GM19455 (cell line): ENCODE measurements around the gene STPG1.

Experiments used
- ATAC-seq: cut with Tn5 transposase; IDR thresholded peaks from one replicate; pipeline ENCODE4 v1.9.1; 2021; ENCODE audit not compliant: unreplicated experiment

The STPG1 gene

GRCh38 chr1:24373710-24374109, 39.9 kb downstream of the STPG1 start:
- no peak for ATAC-seq

- no peak for ATAC-seq
These were observed 40.5 kb downstream of the STPG1 start for GRCh38 chr1:24373044-24373443.

DNA sequence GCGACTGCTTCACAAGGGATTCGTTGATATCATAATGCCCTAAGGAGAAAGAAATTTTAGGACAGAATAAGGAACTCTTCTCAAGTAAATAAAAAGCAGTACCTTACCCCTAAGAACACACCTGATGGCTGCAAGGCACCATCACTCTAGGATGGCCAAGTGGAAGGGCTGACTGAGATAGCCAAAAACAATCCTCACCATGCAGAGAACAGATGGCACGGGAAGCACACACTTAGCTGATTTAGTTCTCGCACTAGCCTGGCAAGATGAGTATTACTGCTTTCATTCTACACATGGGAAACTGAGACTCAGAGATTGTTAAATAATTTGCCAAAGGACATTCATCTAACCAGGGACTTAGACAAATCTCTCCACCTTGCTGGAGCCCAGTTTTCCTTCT, 43.8 kb downstream of the STPG1 start:
- ATAC-seq, result no peak

GRCh38 chr1:24369199-24369598, 44.4 kb downstream of the STPG1 start:
- ATAC-seq, result no peak

GRCh38 chr1:24366707-24367106, 46.9 kb downstream of the STPG1 start:
- no peak for ATAC-seq

GRCh38 chr1:24364975-24365678, 48.5 kb downstream of the STPG1 start:
- no peak for ATAC-seq

DNA sequence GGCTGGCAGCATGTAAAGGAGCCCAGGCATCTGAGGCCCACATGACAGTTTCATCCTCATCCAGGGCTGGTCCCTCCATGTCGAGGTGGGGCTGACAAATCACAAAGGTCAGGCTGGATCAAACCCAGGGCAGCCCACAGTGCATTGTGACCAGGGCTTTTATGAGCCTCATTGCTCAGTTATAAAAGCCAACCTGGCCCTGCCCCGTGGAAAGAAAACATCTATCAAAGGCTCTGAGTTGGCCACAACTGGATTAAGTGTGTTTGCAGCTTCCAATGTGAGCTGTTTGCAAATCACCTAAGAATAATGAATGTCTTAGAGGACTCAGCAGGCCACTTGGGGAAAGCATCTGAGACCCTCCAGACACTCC, 49.0 kb downstream of the STPG1 start:
- ATAC-seq, result no peak

- no peak for ATAC-seq
These were observed 49.6 kb downstream of the STPG1 start for GRCh38 chr1:24363994-24364393.

- no peak for ATAC-seq
These were observed 50.5 kb downstream of the STPG1 start for GRCh38 chr1:24362982-24363614.

DNA sequence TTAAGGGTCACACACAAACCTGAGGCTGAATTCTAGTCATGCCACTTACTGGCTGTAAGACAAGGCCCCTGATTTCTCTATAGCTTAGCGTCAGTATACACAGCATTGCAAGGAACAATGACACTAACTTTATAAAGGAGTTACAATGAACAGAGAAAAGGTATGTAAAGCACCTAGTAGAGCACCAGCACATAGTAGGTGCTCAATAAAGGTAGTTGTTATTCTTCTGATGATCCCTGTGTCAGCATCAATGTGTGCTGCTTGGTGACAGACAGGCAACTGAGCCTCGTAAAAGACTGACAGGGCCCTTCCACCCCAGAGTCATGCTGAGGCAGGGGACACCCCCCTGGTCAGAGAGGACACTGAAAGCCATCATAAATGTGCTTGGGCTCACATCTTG, 51.2 kb downstream of the STPG1 start:
- ATAC-seq, result no peak

- ATAC-seq, result no peak
These were observed 51.8 kb downstream of the STPG1 start for GRCh38 chr1:24361811-24362210.

DNA sequence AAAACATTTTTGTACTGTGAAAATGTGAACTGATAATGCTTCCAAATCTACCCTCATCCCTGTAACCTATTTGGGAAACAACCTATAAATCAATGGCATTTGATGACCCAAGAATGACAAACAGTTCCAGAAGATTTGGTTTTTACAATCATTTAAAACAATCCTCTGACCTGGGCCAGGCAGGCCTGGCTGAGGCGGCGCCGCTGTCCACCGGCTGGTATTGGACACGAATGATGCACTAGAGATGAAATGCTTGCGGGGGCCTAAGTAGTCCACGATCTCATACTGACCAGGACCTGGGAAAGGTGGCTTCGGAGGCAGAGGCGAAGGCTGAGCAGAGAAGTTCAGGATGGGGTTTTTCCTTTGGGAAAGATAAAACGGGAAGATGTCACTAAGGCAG, 52.9 kb downstream of the STPG1 start:
- no peak for ATAC-seq

DNA sequence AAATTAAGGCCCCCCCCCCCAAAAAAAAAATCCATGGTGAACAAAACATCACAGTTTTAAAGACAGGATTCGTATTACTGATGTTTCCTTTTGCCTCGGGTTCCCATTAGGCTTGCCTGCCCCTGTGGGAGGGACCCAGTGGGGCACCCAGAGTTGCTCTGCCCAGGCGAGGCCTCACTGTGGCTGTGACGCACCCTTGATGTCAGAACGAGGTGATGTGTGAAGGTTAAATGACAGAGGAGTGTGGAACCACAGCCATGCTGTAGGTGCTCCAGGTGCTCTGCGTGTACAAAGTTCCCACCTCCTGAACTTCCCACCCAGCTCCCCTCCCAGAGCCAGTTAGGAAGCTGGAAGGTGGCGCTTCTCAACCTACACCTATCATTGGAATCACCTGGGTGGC, 56.5 kb downstream of the STPG1 start:
- no peak for ATAC-seq

DNA sequence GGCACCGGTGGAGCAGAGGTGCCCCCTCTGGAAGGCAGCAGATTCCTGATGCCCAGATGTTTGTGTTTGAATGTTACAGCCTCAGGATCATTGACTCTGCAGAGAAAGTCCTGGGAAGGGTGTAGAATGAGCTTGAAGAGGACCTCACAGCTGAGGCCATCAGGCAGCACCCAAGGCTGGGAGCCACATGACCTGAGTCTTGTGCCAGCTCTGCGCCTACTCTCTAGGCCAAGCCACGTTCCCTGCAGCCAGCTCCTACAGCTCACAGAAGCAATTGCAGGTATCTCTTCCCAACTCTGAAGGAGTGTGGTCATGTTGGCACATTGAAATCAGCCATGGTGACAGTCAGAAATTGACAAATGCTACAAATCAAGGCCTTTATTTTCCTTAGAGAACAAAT, 58.1 kb downstream of the STPG1 start:
- ATAC-seq, result no peak

DNA sequence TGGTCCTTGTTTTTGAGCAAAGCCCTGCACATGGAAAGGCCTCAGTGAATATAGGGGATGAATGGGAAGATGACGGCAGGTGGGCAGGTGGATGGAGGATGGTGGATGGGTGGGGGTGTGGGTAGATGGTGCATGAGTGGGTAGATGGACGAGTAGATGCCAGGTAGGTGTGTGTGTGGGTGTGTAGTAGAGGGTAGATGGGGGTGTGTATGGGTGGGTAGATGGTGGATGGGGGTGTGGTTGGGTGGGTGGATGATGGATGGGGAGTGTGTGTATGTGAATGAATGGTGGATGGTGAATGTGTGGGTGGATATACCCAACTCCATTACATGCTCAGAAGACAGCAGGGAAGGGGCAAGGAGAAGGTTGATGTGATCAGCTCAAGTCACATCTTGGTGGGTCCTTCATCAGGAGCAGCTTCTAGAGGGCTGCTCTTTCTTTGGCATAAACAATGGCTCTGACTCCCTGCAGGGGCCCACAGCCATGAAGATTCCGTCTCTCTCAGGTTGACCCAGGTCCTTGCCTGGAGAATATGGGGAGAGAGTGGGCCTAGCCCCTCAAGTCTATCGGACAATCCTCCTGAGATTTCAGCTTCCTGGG, 60.2 kb downstream of the STPG1 start:
- no peak for ATAC-seq

DNA sequence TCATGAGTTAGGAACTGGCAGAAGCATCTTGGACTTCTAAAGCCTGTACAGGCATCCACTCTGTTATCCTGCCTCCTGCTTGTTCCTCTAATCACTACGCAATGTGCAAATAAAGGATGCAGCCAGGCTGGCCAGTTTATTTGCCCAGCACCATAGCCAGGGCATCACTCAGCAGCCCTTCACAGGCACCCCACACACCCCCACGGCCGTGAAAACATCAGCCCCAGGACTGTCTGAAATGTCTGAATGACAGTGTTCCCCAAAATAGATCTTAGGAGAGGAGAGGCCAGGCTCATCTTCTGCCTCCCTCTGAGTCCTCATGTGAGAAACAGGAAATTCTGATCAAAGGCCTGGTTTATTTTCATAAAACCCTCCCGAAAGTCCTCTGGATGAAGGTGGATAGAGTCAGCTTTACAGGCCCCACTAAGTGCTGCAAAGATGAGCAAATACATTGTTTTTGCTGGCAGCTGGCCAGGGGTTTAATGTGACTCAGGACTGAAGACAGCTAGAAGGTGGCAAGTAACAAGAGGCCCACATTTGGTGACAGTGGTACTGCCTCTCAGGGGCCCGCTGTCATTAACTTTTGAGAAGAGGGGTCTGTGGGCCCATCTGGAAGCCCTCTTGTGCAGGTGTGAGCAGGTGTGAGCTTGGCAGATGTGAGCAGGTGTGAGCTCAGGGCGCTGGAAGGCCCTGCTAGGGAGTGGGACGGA, 61.5 kb downstream of the STPG1 start:
- ATAC-seq, result no peak

DNA sequence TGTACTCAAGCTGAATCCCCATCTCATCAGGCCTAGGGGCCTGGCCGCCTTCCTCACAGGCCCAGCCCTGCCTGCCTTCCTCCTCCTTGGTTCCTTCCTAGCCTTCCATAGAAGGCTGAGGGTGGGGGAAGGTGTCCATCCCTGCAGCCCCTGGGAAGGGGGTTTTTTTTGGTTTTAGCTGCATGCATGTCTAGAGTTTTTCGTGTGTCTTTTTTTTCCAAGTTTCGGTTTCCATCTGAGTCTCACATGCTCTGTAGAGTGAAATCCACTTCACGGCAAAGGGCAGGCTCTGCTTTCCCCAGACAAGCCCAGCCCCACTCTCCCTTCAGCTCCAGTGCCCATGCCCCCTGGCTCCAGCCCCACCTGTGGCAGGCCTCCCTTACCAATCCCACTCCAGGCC, 62.3 kb downstream of the STPG1 start:
- no peak for ATAC-seq

DNA sequence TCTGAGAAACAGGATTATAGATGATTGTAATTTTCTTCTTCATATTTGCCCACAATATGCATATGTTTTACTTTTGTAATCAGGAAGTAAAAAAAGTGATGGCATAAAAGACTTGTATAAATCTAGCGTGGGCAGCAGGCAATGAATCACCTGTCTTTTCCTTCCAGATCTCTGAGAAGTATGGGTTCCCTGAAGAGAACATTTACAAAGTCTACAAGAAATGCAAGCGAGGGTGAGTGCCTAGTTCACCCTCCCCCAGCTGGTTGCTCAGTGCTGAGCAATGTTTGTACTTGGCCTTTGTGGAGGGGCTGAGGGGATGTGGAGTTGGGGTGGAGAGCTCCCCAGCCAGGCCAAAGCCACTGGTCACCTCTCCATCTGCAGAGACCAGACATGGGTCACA, 63.7 kb downstream of the STPG1 start:
- ATAC-seq, result no peak

DNA sequence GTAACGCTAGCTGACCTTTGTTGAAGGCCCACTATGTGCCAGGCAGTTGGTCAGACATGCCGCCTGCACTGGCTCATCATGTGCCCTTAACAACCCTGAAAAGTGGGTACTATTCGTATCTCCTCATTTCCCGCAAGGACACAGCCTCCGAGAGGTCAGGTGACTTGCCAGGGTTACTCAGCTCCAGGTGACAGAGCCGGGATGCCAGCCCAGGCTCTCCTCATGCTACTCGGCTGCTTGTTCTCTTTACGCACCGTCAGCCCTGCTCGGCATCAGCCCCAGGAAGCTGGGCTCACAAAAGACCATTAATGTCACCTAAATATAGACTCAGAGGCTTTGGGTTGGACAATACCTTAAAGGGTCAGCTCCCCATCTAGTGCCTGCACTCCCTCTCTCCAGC, 65.4 kb downstream of the STPG1 start:
- ATAC-seq, result no peak

GRCh38 chr1:24347159-24347934, 66.2 kb downstream of the STPG1 start:
- ATAC-seq, result no peak

GRCh38 chr1:24345334-24345733, 68.2 kb downstream of the STPG1 start:
- ATAC-seq, result no peak
